ENCODE results near the gene PCDHA11.

DNA sequence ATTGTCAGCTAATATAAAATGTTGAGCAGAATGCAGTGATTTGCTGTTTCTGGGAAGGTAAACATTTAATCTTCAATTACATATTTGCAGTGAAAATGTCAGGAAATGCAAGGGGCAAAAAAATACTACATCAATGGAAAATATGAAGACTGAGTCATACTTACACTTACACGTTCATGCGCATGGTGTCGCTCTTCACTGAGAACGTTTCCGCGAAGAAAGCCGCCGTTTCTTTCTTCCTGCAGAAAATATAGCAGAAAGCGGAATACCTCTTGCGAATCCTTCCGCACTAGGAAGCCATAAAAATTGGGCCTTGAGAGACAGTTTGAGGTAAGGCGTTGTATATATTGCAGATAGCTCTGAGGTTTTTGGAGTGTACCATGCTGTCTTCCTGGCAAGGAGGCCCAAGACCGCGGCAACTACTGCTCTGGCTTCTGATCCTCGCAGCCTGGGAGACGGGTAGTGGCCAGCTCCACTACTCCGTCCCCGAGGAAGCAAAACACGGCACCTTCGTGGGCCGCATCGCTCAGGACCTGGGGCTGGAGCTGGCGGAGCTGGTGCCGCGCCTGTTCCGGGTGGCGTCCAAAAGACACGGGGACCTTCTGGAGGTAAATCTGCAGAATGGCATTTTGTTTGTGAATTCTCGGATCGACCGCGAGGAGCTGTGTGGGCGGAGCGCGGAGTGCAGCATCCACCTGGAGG is 13.3 kb downstream of the PCDHA11 start, which contains the start of gene PCDHA13:
- TF ChIP-seq, protein P1, sequence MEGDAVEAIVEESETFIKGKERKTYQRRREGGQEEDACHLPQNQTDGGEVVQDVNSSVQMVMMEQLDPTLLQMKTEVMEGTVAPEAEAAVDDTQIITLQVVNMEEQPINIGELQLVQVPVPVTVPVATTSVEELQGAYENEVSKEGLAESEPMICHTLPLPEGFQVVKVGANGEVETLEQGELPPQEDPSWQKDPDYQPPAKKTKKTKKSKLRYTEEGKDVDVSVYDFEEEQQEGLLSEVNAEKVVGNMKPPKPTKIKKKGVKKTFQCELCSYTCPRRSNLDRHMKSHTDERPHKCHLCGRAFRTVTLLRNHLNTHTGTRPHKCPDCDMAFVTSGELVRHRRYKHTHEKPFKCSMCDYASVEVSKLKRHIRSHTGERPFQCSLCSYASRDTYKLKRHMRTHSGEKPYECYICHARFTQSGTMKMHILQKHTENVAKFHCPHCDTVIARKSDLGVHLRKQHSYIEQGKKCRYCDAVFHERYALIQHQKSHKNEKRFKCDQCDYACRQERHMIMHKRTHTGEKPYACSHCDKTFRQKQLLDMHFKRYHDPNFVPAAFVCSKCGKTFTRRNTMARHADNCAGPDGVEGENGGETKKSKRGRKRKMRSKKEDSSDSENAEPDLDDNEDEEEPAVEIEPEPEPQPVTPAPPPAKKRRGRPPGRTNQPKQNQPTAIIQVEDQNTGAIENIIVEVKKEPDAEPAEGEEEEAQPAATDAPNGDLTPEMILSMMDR (conservative IDR thresholded peaks at IDR 0.05; ENCODE audit: low read length) = no peak
- TF ChIP-seq EZH2phosphoT487 (IDR thresholded peaks at IDR 0.05; ENCODE audit: borderline replicate concordance, low read depth, low read length) = no peak

All from OCI-LY7 (cell line).